ENCODE measurements around the gene ALPK3.

DNA sequence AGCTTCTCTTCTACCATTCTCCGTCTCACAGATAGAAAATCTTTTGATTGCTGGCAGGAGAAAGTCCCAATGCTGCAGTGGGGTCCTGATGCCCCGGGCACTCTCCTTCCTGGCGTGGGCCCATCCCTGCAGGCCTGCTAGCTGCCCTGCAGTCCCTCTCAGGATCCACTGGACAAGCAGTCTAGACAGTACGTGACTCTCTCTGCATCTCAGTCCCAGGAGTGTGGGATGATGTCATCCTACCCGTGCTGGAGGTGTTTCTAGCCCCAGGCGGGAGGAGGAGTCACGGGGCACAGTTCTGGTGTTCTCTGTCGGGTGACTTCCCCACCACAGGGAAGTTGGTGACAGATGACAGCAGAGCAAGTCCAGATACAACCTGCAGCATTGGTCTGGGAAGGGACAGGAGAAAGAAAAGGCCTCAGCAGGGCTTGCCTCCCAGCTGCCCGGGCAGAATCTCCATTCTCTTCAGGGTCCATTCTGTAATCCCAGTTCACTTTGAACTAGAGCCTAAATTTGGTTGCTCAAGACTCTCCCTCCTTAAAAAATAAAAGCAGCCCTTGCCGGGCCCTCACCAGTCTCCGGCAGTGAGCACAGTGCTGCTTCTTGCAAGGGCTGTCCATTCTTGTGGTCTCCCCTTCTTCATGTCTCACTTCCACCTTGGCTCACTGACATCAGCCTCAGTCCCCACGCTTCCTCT, 97.9 kb downstream of the ALPK3 start:
- TF ChIP-seq, protein P1, sequence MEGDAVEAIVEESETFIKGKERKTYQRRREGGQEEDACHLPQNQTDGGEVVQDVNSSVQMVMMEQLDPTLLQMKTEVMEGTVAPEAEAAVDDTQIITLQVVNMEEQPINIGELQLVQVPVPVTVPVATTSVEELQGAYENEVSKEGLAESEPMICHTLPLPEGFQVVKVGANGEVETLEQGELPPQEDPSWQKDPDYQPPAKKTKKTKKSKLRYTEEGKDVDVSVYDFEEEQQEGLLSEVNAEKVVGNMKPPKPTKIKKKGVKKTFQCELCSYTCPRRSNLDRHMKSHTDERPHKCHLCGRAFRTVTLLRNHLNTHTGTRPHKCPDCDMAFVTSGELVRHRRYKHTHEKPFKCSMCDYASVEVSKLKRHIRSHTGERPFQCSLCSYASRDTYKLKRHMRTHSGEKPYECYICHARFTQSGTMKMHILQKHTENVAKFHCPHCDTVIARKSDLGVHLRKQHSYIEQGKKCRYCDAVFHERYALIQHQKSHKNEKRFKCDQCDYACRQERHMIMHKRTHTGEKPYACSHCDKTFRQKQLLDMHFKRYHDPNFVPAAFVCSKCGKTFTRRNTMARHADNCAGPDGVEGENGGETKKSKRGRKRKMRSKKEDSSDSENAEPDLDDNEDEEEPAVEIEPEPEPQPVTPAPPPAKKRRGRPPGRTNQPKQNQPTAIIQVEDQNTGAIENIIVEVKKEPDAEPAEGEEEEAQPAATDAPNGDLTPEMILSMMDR (IDR thresholded peaks at IDR 0.05) = no peak
- no peak for TF ChIP-seq POLR2A (IDR thresholded peaks at IDR 0.05)
- no peak for TF ChIP-seq EP300 (IDR thresholded peaks at IDR 0.05)

Measured in suprapubic skin (tissue), 3 donors.